Measurements from ENCODE around the gene ARMC2. TPM values are rescaled to one million over a fixed set of nuclear protein-coding genes. Genes with fewer than 3 reads are reported as not detected.

Gene ARMC2
- total RNA-seq, 1 donor from 2014 or later, result 2.9 TPM

GRCh38 chr6:108803982-108804490 is 44.2 kb upstream of the ARMC2 start:
- H3K4me2 ChIP-seq, result no peak overlapping the region
- H3K27ac Mint-ChIP-seq, result no peak overlapping the region
- no peak overlapping the region for H3K27ac ChIP-seq
- no peaks in the 10 kb centered on the region for H3K9me3 Mint-ChIP-seq
- H2AFZ ChIP-seq (replicated peaks), result no peak overlapping the region
- H3K4me3 ChIP-seq, result no peak overlapping the region
- DNase-seq (ENCODE audit: low spot score), result no peak
- no peak overlapping the region for H3K9ac ChIP-seq
- no peak for TF ChIP-seq CTCF (IDR thresholded peaks at IDR 0.05)
- TF ChIP-seq EZH2 (IDR thresholded peaks at IDR 0.05), result no peak
- TF ChIP-seq EZH2phosphoT487 (IDR thresholded peaks at IDR 0.05), result no peak
- H3K27me3 Mint-ChIP-seq (ENCODE audit: insufficient read depth, low read depth), result peaks cover 3% of the 10 kb centered on the region
- no peaks in the 10 kb centered on the region for H3K9me3 ChIP-seq (ENCODE audit: low read depth)
- no peaks in the 10 kb centered on the region for H3K36me3 Mint-ChIP-seq
- no peaks in the 10 kb centered on the region for H3F3A ChIP-seq (ENCODE audit: low read depth)
- peaks cover 20% of the 10 kb centered on the region for H3K4me1 Mint-ChIP-seq
- H3K4me1 ChIP-seq, result peaks cover 3% of the 10 kb centered on the region
- H3K79me2 ChIP-seq (ENCODE audit: low read depth), result no peaks in the 10 kb centered on the region
- H3K27me3 ChIP-seq, result no peaks in the 10 kb centered on the region
- no peaks in the 10 kb centered on the region for H4K20me1 ChIP-seq (ENCODE audit: low read depth)
- no peak overlapping the region for H3K4me3 Mint-ChIP-seq
- H3K36me3 ChIP-seq, result no peaks in the 10 kb centered on the region

GRCh38 chr6:108804956-108805355 is 43.3 kb upstream of the ARMC2 start:
- no peaks in the 10 kb centered on the region for H3K36me3 ChIP-seq
- no peaks in the 10 kb centered on the region for H3K9me3 ChIP-seq (ENCODE audit: low read depth)
- Mint-ChIP-seq H3K27ac (no peak overlapping the region), H3K4me3 (no peak overlapping the region), H3K9me3 (no peaks in the 10 kb centered on the region), H3K27me3 (ENCODE audit: insufficient read depth, low read depth) (peaks cover 3% of the 10 kb centered on the region), H3K36me3 (no peaks in the 10 kb centered on the region), H3K4me1 (peaks cover 11% of the 10 kb centered on the region)
- no peaks in the 10 kb centered on the region for H3K4me1 ChIP-seq
- no peak overlapping the region for H3K27ac ChIP-seq
- TF ChIP-seq EZH2phosphoT487 (IDR thresholded peaks at IDR 0.05) (no peak), CTCF (IDR thresholded peaks at IDR 0.05) (no peak), EZH2 (IDR thresholded peaks at IDR 0.05) (no peak)
- no peak overlapping the region for H2AFZ ChIP-seq (replicated peaks)
- no peak overlapping the region for H3K4me3 ChIP-seq
- no peaks in the 10 kb centered on the region for H3K27me3 ChIP-seq
- no peak for DNase-seq (ENCODE audit: low spot score)
- no peak overlapping the region for H3K9ac ChIP-seq
- H3K79me2 ChIP-seq (ENCODE audit: low read depth), result no peaks in the 10 kb centered on the region
- no peaks in the 10 kb centered on the region for H4K20me1 ChIP-seq (ENCODE audit: low read depth)
- no peak overlapping the region for H3K4me2 ChIP-seq
- H3F3A ChIP-seq (ENCODE audit: low read depth), result no peaks in the 10 kb centered on the region

- H3K27ac ChIP-seq, result no peak overlapping the region
- Mint-ChIP-seq H3K27me3 (ENCODE audit: insufficient read depth, low read depth) (peaks cover 3% of the 10 kb centered on the region), H3K36me3 (no peaks in the 10 kb centered on the region), H3K4me1 (peaks cover 6% of the 10 kb centered on the region), H3K27ac (no peak overlapping the region), H3K4me3 (no peak overlapping the region), H3K9me3 (no peaks in the 10 kb centered on the region)
- H4K20me1 ChIP-seq (ENCODE audit: low read depth), result no peaks in the 10 kb centered on the region
- H3K4me1 ChIP-seq, result no peaks in the 10 kb centered on the region
- H3K27me3 ChIP-seq, result no peaks in the 10 kb centered on the region
- H3K4me2 ChIP-seq, result no peak overlapping the region
- TF ChIP-seq CTCF (IDR thresholded peaks at IDR 0.05) (no peak), EZH2 (IDR thresholded peaks at IDR 0.05) (no peak), EZH2phosphoT487 (IDR thresholded peaks at IDR 0.05) (no peak)
- DNase-seq (ENCODE audit: low spot score), result no peak
- no peak overlapping the region for H2AFZ ChIP-seq (replicated peaks)
- H3K4me3 ChIP-seq, result no peak overlapping the region
- no peaks in the 10 kb centered on the region for H3K79me2 ChIP-seq (ENCODE audit: low read depth)
- no peaks in the 10 kb centered on the region for H3K36me3 ChIP-seq
- H3F3A ChIP-seq (ENCODE audit: low read depth), result no peaks in the 10 kb centered on the region
- H3K9me3 ChIP-seq (ENCODE audit: low read depth), result no peaks in the 10 kb centered on the region
- H3K9ac ChIP-seq, result no peak overlapping the region
Measured at GRCh38 chr6:108805611-108806167, 42.5 kb upstream of the ARMC2 start.
